Vagina (tissue), 2 donors: ENCODE results near the gene PPHLN1.

ENCODE experiments used
- POLR2A ChIP-seq, 2 donors: fragments of 450-650 bp; IDR thresholded peaks; one replicate each; pipeline ENCODE4 v1.6.1; 2017; ENCODE audit warnings: antibody characterized with exemption in 2 of 2, mild to moderate bottlenecking in 2 of 2, moderate library complexity in 2 of 2
- TF ChIP-seq, protein P1 (sequence below), 3 experiments: fragments of 450-650 bp in 2 of 3; fragments of 200-600 bp in 1 of 3; sonication (generic) in 1 of 3; IDR thresholded peaks; one replicate each; pipeline ENCODE4 v1.5.1; 2017 to 2019; ENCODE audit warnings: antibody characterized with exemption in 3 of 3, mild to moderate bottlenecking in 2 of 3, moderate library complexity in 2 of 3

DNA sequence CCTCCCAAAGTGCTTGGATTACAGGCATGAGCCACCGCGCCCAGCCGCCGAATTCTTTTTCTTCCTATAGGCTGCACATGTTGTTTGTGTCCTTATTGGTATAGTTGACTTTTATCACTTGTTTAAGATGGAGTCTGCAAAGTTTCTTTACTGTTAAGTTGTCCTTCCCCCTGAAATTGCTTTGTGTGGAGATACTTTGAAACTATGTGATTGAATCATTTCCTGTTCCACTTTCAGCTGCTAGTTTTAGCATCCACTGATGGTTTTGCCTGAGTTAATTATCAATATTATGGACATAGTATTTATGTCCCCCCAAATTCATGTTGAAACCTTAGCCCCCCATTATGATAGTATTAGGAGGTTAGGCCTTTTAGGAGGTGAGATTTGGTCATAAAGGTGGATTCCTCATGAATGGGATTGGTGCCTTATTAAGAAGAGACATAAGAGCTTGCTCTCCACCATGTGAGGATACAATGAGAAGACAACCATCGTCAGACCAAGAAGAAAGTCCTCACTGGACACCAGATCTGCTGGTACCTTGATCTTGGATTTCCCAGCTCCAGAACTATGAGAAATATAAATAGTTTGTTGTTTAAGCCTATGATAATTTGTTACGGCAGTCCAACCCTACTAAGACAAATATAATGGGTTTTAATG lies 34.9 kb downstream of the PPHLN1 start:
- no peak for TF ChIP-seq POLR2A (IDR thresholded peaks at IDR 0.05)
- TF ChIP-seq, protein P1, sequence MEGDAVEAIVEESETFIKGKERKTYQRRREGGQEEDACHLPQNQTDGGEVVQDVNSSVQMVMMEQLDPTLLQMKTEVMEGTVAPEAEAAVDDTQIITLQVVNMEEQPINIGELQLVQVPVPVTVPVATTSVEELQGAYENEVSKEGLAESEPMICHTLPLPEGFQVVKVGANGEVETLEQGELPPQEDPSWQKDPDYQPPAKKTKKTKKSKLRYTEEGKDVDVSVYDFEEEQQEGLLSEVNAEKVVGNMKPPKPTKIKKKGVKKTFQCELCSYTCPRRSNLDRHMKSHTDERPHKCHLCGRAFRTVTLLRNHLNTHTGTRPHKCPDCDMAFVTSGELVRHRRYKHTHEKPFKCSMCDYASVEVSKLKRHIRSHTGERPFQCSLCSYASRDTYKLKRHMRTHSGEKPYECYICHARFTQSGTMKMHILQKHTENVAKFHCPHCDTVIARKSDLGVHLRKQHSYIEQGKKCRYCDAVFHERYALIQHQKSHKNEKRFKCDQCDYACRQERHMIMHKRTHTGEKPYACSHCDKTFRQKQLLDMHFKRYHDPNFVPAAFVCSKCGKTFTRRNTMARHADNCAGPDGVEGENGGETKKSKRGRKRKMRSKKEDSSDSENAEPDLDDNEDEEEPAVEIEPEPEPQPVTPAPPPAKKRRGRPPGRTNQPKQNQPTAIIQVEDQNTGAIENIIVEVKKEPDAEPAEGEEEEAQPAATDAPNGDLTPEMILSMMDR (IDR thresholded peaks at IDR 0.05): no peak
